DMS53 treated with DMSO at 0.1 percent for 48 hours (cell line): ENCODE results near the gene MIER2.
"Not testable (repeated sequence)": the region's sequence is repeated elsewhere in the genome, so short reads cannot be mapped to it uniquely, and the experiment has no call there.

Experiments
- DNase-seq: peaks from one replicate; lab custom pipeline; 2025; ENCODE audit not compliant: unreplicated experiment; lab: John Stamatoyannopoulos, UW

The MIER2 gene

DNA sequence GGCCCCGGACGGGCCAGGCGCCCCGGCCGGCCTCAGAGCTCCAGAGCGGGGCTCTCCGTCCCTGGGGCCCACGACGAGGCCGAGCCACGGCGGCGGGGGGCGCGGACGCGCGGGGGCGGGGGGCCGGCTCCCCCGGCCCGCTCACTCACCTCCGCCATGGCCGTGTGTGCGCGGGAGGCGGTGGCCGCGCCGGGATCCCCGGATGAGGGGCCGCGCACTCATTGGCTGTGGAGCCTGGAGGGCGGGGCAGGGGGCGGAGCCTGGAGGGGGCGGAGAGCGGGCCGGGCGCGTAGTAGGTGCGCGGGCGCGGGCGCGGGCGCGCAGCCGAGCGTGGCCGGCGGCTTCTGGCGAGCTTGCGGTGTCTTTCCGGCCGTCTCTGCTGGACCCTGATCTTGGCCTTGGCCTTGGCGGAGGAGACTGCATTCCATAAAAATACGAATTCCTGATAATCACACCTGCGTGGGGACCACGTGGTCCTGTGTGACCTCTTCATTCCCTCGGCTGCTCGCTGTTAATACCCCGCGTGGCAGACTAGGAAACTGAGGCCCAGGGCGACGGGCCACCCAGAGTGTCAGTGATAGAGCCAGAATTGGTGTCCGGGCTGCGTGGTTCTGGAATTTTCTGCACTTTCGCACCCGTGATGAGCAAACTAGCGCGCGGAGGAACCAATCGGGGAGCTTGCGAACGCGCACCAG lies at the start of gene MIER2:
Gene MIER2, minus strand, starts transcription at position 172 of the 695 bp plus-strand sequence. Its CDS starts 14 bp downstream, at position 158.
- peak; percentile 3 for DNase-seq

DNA sequence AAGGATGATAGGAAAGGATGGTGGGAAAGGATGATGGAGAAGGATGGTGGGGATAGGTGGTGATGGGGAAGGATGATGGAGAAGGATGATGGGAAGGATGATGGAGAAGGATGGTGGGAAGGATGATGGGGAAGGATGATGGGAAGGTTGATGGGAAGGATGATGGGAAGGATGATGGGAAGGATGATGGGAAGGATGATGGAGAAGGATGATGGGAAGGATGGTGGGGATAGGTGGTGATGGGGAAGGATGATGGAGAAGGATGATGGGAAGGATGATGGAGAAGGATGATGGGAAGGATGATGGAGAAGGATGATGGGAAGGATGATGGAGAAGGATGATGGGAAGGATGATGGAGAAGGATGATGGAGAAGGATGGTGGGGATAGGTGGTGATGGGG lies 49.0 kb upstream of the MIER2 start:
- DNase-seq = not testable (repeated sequence)

DNA sequence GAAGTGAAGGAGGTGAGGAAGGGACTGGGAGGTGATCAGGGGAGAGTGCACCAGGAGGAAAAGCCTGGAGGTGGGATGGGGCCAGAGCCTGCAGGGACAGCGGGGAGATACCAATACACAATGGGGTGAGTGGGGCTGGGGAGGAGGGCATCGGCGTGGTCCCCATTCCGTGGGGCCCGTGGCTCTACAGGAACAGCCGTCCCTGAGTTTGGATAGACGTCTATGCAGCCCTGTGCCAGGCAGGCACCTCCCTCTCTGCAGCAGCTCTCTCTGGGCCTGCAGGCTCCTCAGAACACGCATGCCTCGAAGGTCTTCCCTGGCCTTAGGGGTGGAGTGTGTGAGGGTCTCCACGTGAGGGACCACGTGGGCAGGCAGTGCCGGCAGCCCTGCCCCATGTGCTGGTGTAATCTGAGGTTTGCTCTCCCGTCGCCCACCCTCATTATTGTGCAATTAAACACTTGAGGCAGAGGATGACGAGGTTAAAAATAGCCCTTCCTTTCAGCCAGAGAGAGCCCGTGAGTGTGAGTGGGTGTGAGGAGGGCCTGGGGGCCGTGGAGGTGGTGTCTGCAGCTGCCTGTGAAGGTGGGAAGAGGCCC lies 47.9 kb upstream of the MIER2 start:
- no peak for DNase-seq

GRCh38 chr19:391726-392374 lies 47.3 kb upstream of the MIER2 start:
- DNase-seq = no peak

- DNase-seq = no peak
Observed at GRCh38 chr19:391207-391557, 46.6 kb upstream of the MIER2 start.

DNA sequence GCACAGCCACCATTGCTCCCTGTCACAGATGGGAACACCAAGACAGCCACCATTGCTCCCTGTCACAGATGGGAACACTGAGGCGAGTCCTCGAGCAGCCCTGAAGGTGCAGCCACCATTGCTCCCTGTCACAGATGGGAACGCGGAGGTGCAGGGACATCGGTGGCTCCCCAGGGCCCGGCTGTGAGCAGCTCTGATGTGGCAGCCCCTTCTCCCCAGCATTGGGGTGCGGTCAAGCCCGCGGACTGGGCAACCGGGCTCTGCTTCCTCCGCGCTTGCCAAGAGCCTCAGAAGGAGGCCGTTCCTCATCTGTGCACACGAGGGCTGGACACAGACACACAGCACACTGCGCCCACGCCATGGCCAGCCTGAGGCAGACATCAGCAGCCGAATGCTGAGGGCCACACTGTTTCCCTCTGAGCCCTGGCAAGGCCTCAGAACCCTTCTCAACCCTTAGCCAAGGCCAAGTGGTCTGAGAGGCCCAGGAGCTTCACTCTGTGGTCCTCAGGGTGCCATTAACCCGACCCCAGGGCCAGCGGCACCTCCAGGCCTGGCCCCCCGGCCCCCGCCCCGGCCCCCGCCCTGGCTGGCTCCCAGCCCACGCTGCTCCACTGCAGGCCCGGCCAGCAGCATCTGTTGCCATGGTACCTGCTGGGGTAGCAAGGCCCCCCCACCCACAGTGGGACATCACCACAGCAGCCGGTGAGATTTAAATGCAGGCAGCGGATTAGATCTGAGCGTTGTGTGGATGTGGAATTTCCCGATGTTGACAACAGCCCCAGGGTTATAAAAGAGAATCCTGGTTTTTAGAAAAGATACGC lies 46.0 kb upstream of the MIER2 start:
- no peak for DNase-seq

DNA sequence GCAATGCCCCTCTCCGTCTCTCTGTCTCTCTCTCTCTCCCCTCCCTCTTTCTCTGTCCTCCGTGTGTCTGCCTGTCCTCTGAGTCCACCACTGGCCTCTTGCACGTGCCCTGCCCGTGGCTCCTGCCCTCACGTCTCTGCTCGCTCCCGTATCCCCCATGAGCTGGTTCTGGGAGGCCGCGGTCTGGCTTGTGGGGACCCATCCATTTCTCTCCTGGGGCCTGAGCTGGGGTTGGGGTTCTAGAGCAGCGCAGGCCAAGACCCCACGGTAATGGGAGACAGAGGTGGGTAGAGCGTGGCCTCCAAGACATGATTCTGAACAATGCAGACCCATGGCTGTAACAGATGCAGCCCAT lies 45.3 kb upstream of the MIER2 start:
- DNase-seq = no peak

- DNase-seq = no peak
Observed at GRCh38 chr19:389255-389934, 44.8 kb upstream of the MIER2 start.

DNA sequence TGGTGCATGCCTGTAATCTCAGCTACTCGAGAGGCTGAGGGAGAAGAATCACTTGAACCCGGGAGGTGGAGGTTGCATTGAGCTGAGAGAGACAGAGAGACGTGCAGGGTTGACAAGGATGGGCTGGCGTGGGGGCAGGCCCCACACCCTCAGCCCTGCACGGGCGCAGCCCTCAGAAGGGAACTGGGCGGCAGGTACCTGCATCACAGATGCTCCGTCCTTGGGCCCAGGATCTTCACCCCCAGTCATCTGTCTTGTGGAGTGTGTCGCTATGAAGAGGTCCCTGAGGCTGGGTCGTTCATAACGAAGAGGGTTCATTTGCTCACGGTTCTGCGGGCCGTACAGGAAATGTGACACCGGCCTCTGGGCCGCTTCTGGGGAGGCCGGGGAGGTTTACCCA lies 44.1 kb upstream of the MIER2 start:
- DNase-seq = no peak

GRCh38 chr19:387777-388176 lies 43.2 kb upstream of the MIER2 start:
- no peak for DNase-seq

GRCh38 chr19:386632-387301 lies 42.2 kb upstream of the MIER2 start:
- DNase-seq = not testable (repeated sequence)

DNA sequence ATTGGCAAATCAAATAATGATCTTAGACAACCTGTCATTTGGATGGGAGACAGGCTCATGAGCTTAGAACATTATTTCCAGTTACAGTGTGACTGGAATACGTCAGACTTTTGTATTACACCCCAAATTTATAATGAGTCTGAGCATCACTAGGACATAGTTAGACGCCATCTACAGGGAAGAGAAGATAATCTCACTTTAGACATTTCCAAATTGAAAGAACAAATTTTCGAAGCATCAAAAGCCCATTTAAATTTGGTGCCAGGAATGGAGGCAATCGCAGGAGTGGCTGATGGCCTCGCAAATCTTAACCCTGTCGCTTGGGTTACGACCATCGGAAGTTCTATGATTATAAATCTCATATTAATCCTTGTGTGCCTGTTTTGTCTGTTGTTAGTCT lies 41.6 kb upstream of the MIER2 start:
- not testable (repeated sequence) for DNase-seq

- DNase-seq = no peak
Observed at GRCh38 chr19:384799-385169, 40.2 kb upstream of the MIER2 start.

- no peak for DNase-seq
Observed at GRCh38 chr19:383922-384798, 39.6 kb upstream of the MIER2 start.

DNA sequence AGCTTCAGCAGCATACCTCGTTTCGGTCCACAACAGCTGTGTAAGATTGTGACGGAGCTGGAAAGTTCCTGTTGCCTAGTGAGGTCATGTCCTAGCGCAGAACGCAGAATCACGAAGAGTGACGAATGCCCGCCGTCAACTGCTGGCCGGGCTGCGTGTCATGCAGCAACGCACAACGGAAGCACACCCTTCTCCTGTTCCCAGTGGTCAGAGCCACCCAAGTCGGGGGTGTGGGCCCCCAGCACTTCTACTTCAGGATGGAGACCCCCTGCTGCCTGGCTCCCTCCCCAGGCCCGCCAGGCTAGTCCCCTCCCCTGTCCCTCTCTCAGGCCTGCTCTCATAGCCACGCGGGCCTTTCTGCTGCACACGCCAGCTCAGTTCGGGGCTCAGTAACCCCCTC lies 38.4 kb upstream of the MIER2 start:
- no peak for DNase-seq

DNA sequence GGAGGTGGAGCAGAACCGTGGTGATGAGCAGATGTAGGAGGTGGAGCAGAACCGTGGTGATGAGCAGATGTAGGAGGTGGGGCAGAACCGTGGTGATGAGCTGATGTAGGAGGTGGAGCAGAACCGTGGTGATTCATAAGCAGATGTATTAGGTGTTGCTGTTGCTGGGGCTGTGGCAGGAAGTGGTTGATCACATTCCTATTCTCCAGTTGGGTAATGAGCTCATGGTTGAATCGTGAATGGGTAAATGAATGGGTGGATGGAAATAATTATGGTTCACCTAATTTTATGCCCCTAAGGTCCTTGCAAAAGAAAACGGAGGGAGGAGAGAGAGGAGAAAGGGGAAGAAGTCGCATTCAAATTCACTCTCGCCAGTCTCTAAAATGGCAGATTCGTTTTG lies 38.0 kb upstream of the MIER2 start:
- DNase-seq = peak; percentile 62

DNA sequence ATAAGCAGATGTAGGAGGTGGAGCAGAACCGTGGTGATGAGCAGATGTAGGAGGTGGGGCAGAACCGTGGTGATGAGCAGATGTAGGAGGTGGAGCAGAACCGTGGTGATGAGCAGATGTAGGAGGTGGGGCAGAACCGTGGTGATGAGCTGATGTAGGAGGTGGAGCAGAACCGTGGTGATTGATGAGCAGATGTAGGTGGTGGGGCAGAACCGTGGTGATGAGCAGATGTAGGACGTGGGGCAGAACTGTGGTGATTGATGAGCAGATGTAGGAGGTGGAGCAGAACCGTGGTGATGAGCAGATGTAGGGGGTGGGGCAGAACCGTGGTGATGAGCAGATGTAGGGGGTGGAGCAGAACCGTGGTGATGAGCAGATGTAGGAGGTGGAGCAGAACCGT lies 37.3 kb upstream of the MIER2 start:
- DNase-seq = not testable (repeated sequence)

GRCh38 chr19:380618-381219 lies 36.1 kb upstream of the MIER2 start:
- DNase-seq = not testable (repeated sequence)

DNA sequence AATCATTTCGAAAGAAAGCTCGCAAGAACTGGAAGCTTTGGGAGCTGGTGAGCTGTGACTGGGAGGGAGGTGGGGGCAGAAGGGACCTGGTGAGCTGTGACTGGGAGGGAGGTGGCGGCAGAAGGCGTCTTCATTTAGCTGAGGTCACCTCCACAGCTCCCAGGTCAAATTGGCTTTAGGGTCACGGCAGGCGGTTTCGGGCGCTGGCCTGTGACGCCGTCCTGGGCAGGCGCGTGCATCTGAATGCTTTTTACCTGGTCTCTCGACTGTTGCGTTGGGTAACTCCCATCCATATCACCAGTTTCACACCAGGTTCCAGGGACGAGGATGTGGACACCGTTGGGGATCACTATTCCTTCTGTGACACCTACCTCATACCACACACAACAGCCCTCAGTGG lies 35.2 kb upstream of the MIER2 start:
- no peak for DNase-seq
